ENCODE measurements around the gene CCL3. TPM values are rescaled to one million over a fixed set of nuclear protein-coding genes. Genes with fewer than 3 reads are reported as not detected.

Gene CCL3
- total RNA-seq, 4 donors from 2014 or later = 0.80 to 5.8 TPM; not detected in 2

- no peak for TF ChIP-seq CTCF (IDR thresholded peaks at IDR 0.05)
- TF ChIP-seq POLR2A (IDR thresholded peaks at IDR 0.05) = no peak
- H3K4me3 ChIP-seq = no peak overlapping the region
- no peaks in the 10 kb centered on the region for H3K36me3 ChIP-seq
- no peaks in the 10 kb centered on the region for H3K27me3 ChIP-seq
- no peak overlapping the region for H3K27ac ChIP-seq
- no peak for DNase-seq
- peaks cover 0 to 6% (median 2%) of the 10 kb centered on the region in 4 donors for H3K9me3 ChIP-seq
- H3K4me1 ChIP-seq = no peaks in the 10 kb centered on the region
Observed at GRCh38 chr17:36074365-36074764, 15.6 kb downstream of the CCL3 start.

GRCh38 chr17:36072431-36073121 is 17.4 kb downstream of the CCL3 start:
- Histone ChIP-seq H3K27ac (no peak overlapping the region), H3K9me3 (peaks cover 0 to 5% (median 2%) of the 10 kb centered on the region in 4 donors), H3K4me1 (no peaks in the 10 kb centered on the region), H3K36me3 (no peaks in the 10 kb centered on the region), H3K27me3 (no peaks in the 10 kb centered on the region), H3K4me3 (no peak overlapping the region)
- TF ChIP-seq CTCF (IDR thresholded peaks at IDR 0.05) (peak; percentile 9 to 78 (median 72)), POLR2A (IDR thresholded peaks at IDR 0.05) (no peak)
- peak; percentile 60 to 79 (median 65) for DNase-seq

- Histone ChIP-seq H3K27me3 (no peaks in the 10 kb centered on the region), H3K4me1 (no peaks in the 10 kb centered on the region), H3K9me3 (no peaks in the 10 kb centered on the region), H3K4me3 (no peak overlapping the region), H3K36me3 (no peaks in the 10 kb centered on the region), H3K27ac (no peak overlapping the region)
- no peak for DNase-seq
- no peak for TF ChIP-seq POLR2A (IDR thresholded peaks at IDR 0.05)
- TF ChIP-seq CTCF (IDR thresholded peaks at IDR 0.05) = no peak
Observed at GRCh38 chr17:36071751-36072150, 18.2 kb downstream of the CCL3 start.

GRCh38 chr17:36070427-36070826 is 19.5 kb downstream of the CCL3 start:
- Histone ChIP-seq H3K9me3 (no peaks in the 10 kb centered on the region), H3K4me1 (no peaks in the 10 kb centered on the region), H3K27ac (no peak overlapping the region), H3K4me3 (no peak overlapping the region), H3K36me3 (no peaks in the 10 kb centered on the region), H3K27me3 (no peaks in the 10 kb centered on the region)
- no peak for DNase-seq
- TF ChIP-seq POLR2A (IDR thresholded peaks at IDR 0.05) (no peak), CTCF (IDR thresholded peaks at IDR 0.05) (no peak)

GRCh38 chr17:36069136-36069535 is 20.8 kb downstream of the CCL3 start:
- no peaks in the 10 kb centered on the region for H3K27me3 ChIP-seq
- H3K4me3 ChIP-seq = no peak overlapping the region
- no peaks in the 10 kb centered on the region for H3K4me1 ChIP-seq
- no peaks in the 10 kb centered on the region for H3K9me3 ChIP-seq
- no peak for TF ChIP-seq CTCF (IDR thresholded peaks at IDR 0.05)
- no peak for DNase-seq
- H3K27ac ChIP-seq = no peak overlapping the region
- H3K36me3 ChIP-seq = no peaks in the 10 kb centered on the region

All from Peyer's patch (tissue), 4 donors.